ENCODE results near the gene NFATC2.

DNA sequence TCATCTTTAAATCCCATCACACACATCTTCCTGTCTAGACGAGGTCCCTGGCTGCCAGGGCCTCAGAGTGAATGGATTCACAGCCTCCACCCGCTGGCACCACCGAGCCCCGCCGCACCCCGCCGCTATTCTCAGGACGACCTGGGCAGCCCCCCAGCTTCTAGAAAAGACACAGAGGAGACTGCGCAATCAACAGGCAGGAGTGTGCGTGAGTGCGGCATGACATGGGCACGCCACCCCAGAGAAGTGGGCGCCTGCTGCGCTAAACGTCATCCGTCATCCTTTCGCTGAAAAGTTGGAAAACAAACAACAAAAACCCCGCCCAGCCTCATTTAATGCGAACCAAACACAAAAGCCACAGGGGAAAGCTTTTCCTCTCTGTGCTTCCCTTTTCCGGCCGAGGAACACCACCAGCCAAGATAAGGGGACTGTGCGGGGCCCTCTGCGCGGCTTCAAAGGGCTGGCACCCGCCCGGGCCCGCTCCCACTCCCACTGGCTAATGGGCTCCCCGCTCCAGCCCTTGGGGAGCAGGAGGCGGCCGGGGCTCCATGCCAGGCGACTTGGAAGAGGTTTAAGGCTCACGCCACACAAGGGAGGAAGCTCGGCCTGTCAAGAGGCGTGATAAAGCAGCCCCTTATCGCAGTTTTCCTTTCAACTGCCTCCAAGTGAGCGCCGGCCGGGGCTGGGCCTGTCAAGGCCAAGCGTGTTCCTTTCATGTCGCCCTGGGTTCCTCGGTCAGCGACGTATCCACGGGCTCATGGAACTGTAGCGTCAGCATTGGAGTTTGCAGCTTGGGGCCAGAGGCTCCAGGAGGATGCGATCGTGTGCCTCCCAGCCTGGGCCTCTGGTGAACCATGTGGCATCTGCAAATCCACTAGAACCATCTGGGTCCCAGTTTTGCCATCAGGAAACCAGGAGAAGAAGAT lies 50.1 kb downstream of the NFATC2 start:
- TF ChIP-seq POLR2A (IDR thresholded peaks at IDR 0.05) (no peak), EP300 (IDR thresholded peaks at IDR 0.05) (no peak)
- TF ChIP-seq, protein P1, sequence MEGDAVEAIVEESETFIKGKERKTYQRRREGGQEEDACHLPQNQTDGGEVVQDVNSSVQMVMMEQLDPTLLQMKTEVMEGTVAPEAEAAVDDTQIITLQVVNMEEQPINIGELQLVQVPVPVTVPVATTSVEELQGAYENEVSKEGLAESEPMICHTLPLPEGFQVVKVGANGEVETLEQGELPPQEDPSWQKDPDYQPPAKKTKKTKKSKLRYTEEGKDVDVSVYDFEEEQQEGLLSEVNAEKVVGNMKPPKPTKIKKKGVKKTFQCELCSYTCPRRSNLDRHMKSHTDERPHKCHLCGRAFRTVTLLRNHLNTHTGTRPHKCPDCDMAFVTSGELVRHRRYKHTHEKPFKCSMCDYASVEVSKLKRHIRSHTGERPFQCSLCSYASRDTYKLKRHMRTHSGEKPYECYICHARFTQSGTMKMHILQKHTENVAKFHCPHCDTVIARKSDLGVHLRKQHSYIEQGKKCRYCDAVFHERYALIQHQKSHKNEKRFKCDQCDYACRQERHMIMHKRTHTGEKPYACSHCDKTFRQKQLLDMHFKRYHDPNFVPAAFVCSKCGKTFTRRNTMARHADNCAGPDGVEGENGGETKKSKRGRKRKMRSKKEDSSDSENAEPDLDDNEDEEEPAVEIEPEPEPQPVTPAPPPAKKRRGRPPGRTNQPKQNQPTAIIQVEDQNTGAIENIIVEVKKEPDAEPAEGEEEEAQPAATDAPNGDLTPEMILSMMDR (IDR thresholded peaks at IDR 0.05) = no peak
